H9 (cell line): ENCODE results near the gene FOXN4. TPM values are rescaled to one million over a fixed set of nuclear protein-coding genes. Genes with fewer than 3 reads are reported as not detected.

Source experiments
- DNase-seq: peaks from one replicate; pipeline ENCODE4 v3.0.0-alpha.2; 2017
- H2AFZ ChIP-seq: one replicate; pipeline ENCODE4 v1.6.1; 2013; ENCODE audit warnings: mild to moderate bottlenecking, low read length, control low read depth, moderate library complexity
- H2AK5ac ChIP-seq: 2 replicates; pipeline ENCODE4 v1.6.1; 2013; ENCODE audit warnings: low read length, control low read depth, mixed read lengths; ENCODE audit not compliant: insufficient read length
- H2BK120ac ChIP-seq: one replicate; pipeline ENCODE4 v1.6.1; 2013; ENCODE audit warnings: low read depth, mild to moderate bottlenecking, low read length, control low read depth, inconsistent platforms; ENCODE audit not compliant: poor library complexity, severe bottlenecking
- H2BK12ac ChIP-seq: 2 replicates; pipeline ENCODE4 v1.6.1; 2013; ENCODE audit warnings: low read length, control low read depth, mixed read lengths, low read depth; ENCODE audit not compliant: insufficient read length
- H2BK15ac ChIP-seq: 2 replicates; pipeline ENCODE4 v1.6.1; 2013; ENCODE audit warnings: low read depth, low read length, control low read depth
- H2BK20ac ChIP-seq: one replicate; pipeline ENCODE4 v1.6.1; 2013; ENCODE audit warnings: low read depth, mild to moderate bottlenecking, low read length, control low read depth, inconsistent platforms; ENCODE audit not compliant: poor library complexity, severe bottlenecking
- H2BK5ac ChIP-seq: 2 replicates; pipeline ENCODE4 v1.6.1; 2013; ENCODE audit warnings: low read length, control low read depth, mixed read lengths; ENCODE audit not compliant: insufficient read length
- H3K14ac ChIP-seq: 2 replicates; pipeline ENCODE4 v1.6.1; 2013; ENCODE audit warnings: low read length, control low read depth; ENCODE audit not compliant: insufficient read depth
- H3K18ac ChIP-seq: 2 replicates; pipeline ENCODE4 v1.6.1; 2013; ENCODE audit warnings: low read depth, mild to moderate bottlenecking, mixed read lengths, low read length, control low read depth; ENCODE audit not compliant: insufficient read length
- H3K23ac ChIP-seq: 2 replicates; pipeline ENCODE4 v1.6.1; 2013; ENCODE audit warnings: low read length, control low read depth, mixed read lengths, low read depth; ENCODE audit not compliant: insufficient read length
- H3K23me2 ChIP-seq: 2 replicates; pipeline ENCODE4 v1.6.1; 2013; ENCODE audit warnings: low read depth, mild to moderate bottlenecking, mixed read lengths, low read length, control low read depth; ENCODE audit not compliant: insufficient read length, poor library complexity, severe bottlenecking
- H3K27ac ChIP-seq: 2 replicates; pipeline ENCODE4 v1.5.1; 2013; ENCODE audit warnings: low read length, control low read depth, mixed read lengths, low read depth; ENCODE audit not compliant: insufficient read length
- H3K27me3 ChIP-seq: 2 replicates; pipeline ENCODE4 v1.6.1; 2013; ENCODE audit warnings: low read length, control low read depth, inconsistent platforms; ENCODE audit not compliant: insufficient read depth
- H3K4ac ChIP-seq: 2 replicates; pipeline ENCODE4 v1.6.1; 2013; ENCODE audit warnings: low read depth, mild to moderate bottlenecking, control low read depth, inconsistent platforms, low read length, moderate library complexity
- H3K4me1 ChIP-seq: 2 replicates; pipeline ENCODE4 v1.6.1; 2013; ENCODE audit warnings: low read length, control low read depth, inconsistent platforms; ENCODE audit not compliant: insufficient read depth
- H3K4me2 ChIP-seq: 2 replicates; pipeline ENCODE4 v1.6.1; 2013; ENCODE audit warnings: low read length, control low read depth, mixed read lengths; ENCODE audit not compliant: insufficient read length, insufficient read depth
- H3K56ac ChIP-seq: 2 replicates; pipeline ENCODE4 v1.6.1; 2013; ENCODE audit warnings: low read depth, mild to moderate bottlenecking, mixed read lengths, low read length, control low read depth; ENCODE audit not compliant: insufficient read length
- H3K79me1 ChIP-seq: 2 replicates; pipeline ENCODE4 v1.6.1; 2013; ENCODE audit warnings: low read depth, mild to moderate bottlenecking, moderate library complexity, low read length, control low read depth, inconsistent platforms; ENCODE audit not compliant: insufficient read depth, poor library complexity, severe bottlenecking
- H3K79me2 ChIP-seq: 2 replicates; pipeline ENCODE4 v1.6.1; 2013; ENCODE audit warnings: low read length, control low read depth, inconsistent platforms; ENCODE audit not compliant: insufficient read depth
- H3K9ac ChIP-seq: 2 replicates; pipeline ENCODE4 v1.6.1; 2013; ENCODE audit warnings: low read length, control low read depth, mixed read lengths; ENCODE audit not compliant: insufficient read length; ENCODE audit errors: extremely low read depth
- H3K9me3 ChIP-seq: one replicate; pipeline ENCODE4 v1.6.1; 2013; ENCODE audit warnings: low read depth, low read length, inconsistent platforms; ENCODE audit not compliant: control insufficient read depth
- H3T11ph ChIP-seq: one replicate; pipeline ENCODE4 v1.6.1; 2013; ENCODE audit warnings: mild to moderate bottlenecking, low read length, control low read depth, inconsistent platforms
- H4K20me1 ChIP-seq: one replicate; pipeline ENCODE4 v1.6.1; 2013; ENCODE audit not compliant: control insufficient read depth, insufficient read length, insufficient read depth
- H4K5ac ChIP-seq: 2 replicates; pipeline ENCODE4 v1.6.1; 2013; ENCODE audit warnings: low read depth, mild to moderate bottlenecking, mixed read lengths, low read length, control low read depth; ENCODE audit not compliant: insufficient read length
- H4K8ac ChIP-seq: replicated peaks from 2 replicates; pipeline ENCODE4 v1.6.1; 2013; ENCODE audit warnings: low read length, control low read depth, mixed read lengths, low read depth; ENCODE audit not compliant: insufficient read length
- H4K91ac ChIP-seq: 2 replicates; pipeline ENCODE4 v1.6.1; 2013; ENCODE audit warnings: low read depth, mild to moderate bottlenecking, moderate library complexity, mixed read lengths, low read length, control low read depth; ENCODE audit not compliant: insufficient read length
- H3K27ac Mint-ChIP-seq, 3 experiments: 2 replicates in 2 of 3; 3 replicates in 1 of 3; pipeline ENCODE4 v1.8.0; 2020 to 2021; ENCODE audit warnings: mixed read lengths in 3 of 3, mild to moderate bottlenecking in 1 of 3, moderate library complexity in 1 of 3
- H3K27me3 Mint-ChIP-seq: 2 replicates; pipeline ENCODE4 v1.8.0; 2021; ENCODE audit warnings: low read depth, mild to moderate bottlenecking, moderate library complexity, mixed read lengths
- H3K36me3 Mint-ChIP-seq, 3 experiments: 2 replicates in 2 of 3; 3 replicates in 1 of 3; pipeline ENCODE4 v1.8.0; 2020 to 2021; ENCODE audit warnings: low read depth in 3 of 3, mixed read lengths in 3 of 3; ENCODE audit not compliant: insufficient read depth in 1 of 3
- H3K4me1 Mint-ChIP-seq, 2 experiments: 2 replicates each; pipeline ENCODE4 v1.8.0; 2020; ENCODE audit warnings: mixed read lengths in 2 of 2
- H3K4me3 Mint-ChIP-seq, 2 experiments: 2 replicates in 1 of 2; 3 replicates in 1 of 2; pipeline ENCODE4 v1.8.0; 2020 to 2021; ENCODE audit warnings: mild to moderate bottlenecking in 2 of 2, mixed read lengths in 2 of 2, moderate library complexity in 1 of 2
- H3K9me3 Mint-ChIP-seq, 2 experiments: 2 replicates in 1 of 2; 3 replicates in 1 of 2; pipeline ENCODE4 v1.8.0; 2020; ENCODE audit warnings: mild to moderate bottlenecking in 2 of 2, mixed read lengths in 2 of 2, moderate library complexity in 1 of 2
- CTCF ChIP-seq: fragments of 200-600 bp; sonication (generic); conservative IDR thresholded peaks from 3 replicates; pipeline ENCODE4 v1.8.0; 2021; ENCODE audit warnings: antibody characterized with exemption, mild to moderate bottlenecking
- WGBS: extraction: QIAGEN DNeasy Blood & Tissue Kit; methylation state at CpG from one replicate; pipeline ENCODE4 v1.1.7; 2013; ENCODE audit warnings: missing lambda C conversion rate, low lambda C conversion rate, mixed read lengths; ENCODE audit not compliant: insufficient read length; ENCODE audit errors: extremely low coverage; 5-methylcytosine and 5-hydroxymethylcytosine counted together
- long read RNA-seq: library from polyadenylated mRNA; unstranded; transcript quantifications from one replicate; pipeline ENCODE4 v2.0.0, GENCODE V29; 2020
- total RNA-seq: library from RNA; stranded (reverse); gene quantifications from 2 replicates; pipeline ENCODE4 v1.2.1, GENCODE V29; 2021

The FOXN4 gene
- total RNA-seq: 0.29 and 0.39 TPM in 2 replicates
- long read RNA-seq, partial matches to known transcripts: 0 of 1 reads
- long read RNA-seq, other reads (novel, unspliced or antisense): 1 of 1 reads

- H3K4me3 Mint-ChIP-seq: peak within 1 kb of the TSS; percentile 82 to 96
- H3K9me3 ChIP-seq: no peaks in the 10 kb centered on the region
- no peak within 1 kb of the TSS for H4K8ac ChIP-seq
- no peak within 1 kb of the TSS for H4K91ac ChIP-seq
- no peak within 1 kb of the TSS for H2AK5ac ChIP-seq
- H3K4me1 ChIP-seq: no peaks in the 10 kb centered on the region
- no peak within 1 kb of the TSS for H2BK120ac ChIP-seq
- no peak within 1 kb of the TSS for H2BK5ac ChIP-seq
- no peak within 1 kb of the TSS for H3K4ac ChIP-seq
- H2BK12ac ChIP-seq: no peak within 1 kb of the TSS
- H3K14ac ChIP-seq: no peak within 1 kb of the TSS; the same call in 1 of the 2 replicates
- no peak within 1 kb of the TSS for H2AFZ ChIP-seq
- no peaks in the 10 kb centered on the region for H3K79me2 ChIP-seq
- H3K9ac ChIP-seq: no peak within 1 kb of the TSS
- H4K5ac ChIP-seq: no peak within 1 kb of the TSS
- H3K27ac ChIP-seq: no peak within 1 kb of the TSS
- H2BK15ac ChIP-seq: no peak within 1 kb of the TSS
- no peak within 1 kb of the TSS for H2BK20ac ChIP-seq
- no peaks in the 10 kb centered on the region for H3K79me1 ChIP-seq
- H3K56ac ChIP-seq: no peak within 1 kb of the TSS
- peaks cover 8 to 13% of the 10 kb centered on the region in 2 experiments; a peak in 3 of 4 replicates for H3K4me1 Mint-ChIP-seq
- H3K27me3 Mint-ChIP-seq: peaks cover 81% of the 10 kb centered on the region
- peaks cover 13% of the 10 kb centered on the region for H3K23me2 ChIP-seq
- peak within 1 kb of the TSS; percentile 80 for H3K4me2 ChIP-seq
- H3K27me3 ChIP-seq: peaks cover 32% of the 10 kb centered on the region
- WGBS: no CpG with 5 or more reads among the region's 43 CpGs
- TF ChIP-seq CTCF: peak; percentile 40; the same call in 2 of the 3 replicates
- no peak within 1 kb of the TSS for H3K23ac ChIP-seq
- H3K9me3 Mint-ChIP-seq: no peaks in the 10 kb centered on the region
- H3K18ac ChIP-seq: no peak within 1 kb of the TSS
- no peak within 1 kb of the TSS for H3K27ac Mint-ChIP-seq
- peak; percentile 86 for DNase-seq
- H3K36me3 Mint-ChIP-seq: no peaks in the 10 kb centered on the region; a peak in 1 of 7 replicates
- no peaks in the 10 kb centered on the region for H4K20me1 ChIP-seq
- no peak within 1 kb of the TSS for H3T11ph ChIP-seq
Observed at GRCh38 chr12:109308534-109309380, at the start of gene FOXN4. Gene FOXN4 (minus strand): TSS chr12:109309284. CDS start chr12:109308321, 963 bp downstream.
